Liver (tissue), 3 donors: ENCODE results near the gene CACNA2D1.

Experiments used
- EGR1 ChIP-seq, 2 donors: IDR thresholded peaks; 2 replicates each; pipeline ENCODE4 v1.6.1; 2016 to 2018; ENCODE audit warnings: antibody characterized with exemption in 2 of 2, low read depth in 2 of 2
- FOXA1 ChIP-seq: IDR thresholded peaks from 2 replicates; pipeline ENCODE4 v1.6.1; 2016; ENCODE audit warnings: antibody characterized with exemption
- FOXA2 ChIP-seq: IDR thresholded peaks from 2 replicates; pipeline ENCODE4 v1.6.1; 2016; ENCODE audit warnings: antibody characterized with exemption
- GABPA ChIP-seq, 2 donors: IDR thresholded peaks in 1 of 2; conservative IDR thresholded peaks in 1 of 2; 2 replicates each; pipeline ENCODE4 v1.6.1; 2016; ENCODE audit warnings: antibody characterized with exemption in 2 of 2, mild to moderate bottlenecking in 1 of 2, moderate library complexity in 1 of 2
- JUND ChIP-seq, 2 donors: IDR thresholded peaks; 2 replicates each; pipeline ENCODE4 v1.6.1; 2016; ENCODE audit warnings: antibody characterized with exemption in 2 of 2
- RAD21 ChIP-seq, 2 donors: IDR thresholded peaks; 2 replicates each; pipeline ENCODE4 v1.6.1; 2016; ENCODE audit warnings: antibody characterized with exemption in 2 of 2, mild to moderate bottlenecking in 2 of 2
- SP1 ChIP-seq: IDR thresholded peaks from 2 replicates; pipeline ENCODE4 v1.6.1; 2018; ENCODE audit warnings: antibody characterized with exemption, mild to moderate bottlenecking
- TAF1 ChIP-seq: conservative IDR thresholded peaks from 2 replicates; pipeline ENCODE4 v1.6.1; 2016; ENCODE audit warnings: antibody characterized with exemption, mild to moderate bottlenecking
- YY1 ChIP-seq: IDR thresholded peaks from 2 replicates; pipeline ENCODE4 v1.6.1; 2016; ENCODE audit warnings: antibody characterized with exemption, mild to moderate bottlenecking
- TF ChIP-seq, protein P1 (sequence below): fragments of 150-350 bp; IDR thresholded peaks from 2 replicates; pipeline ENCODE4 v1.5.1; 2017; ENCODE audit warnings: improper control_type of control experiment, low read depth, low read length; ENCODE audit not compliant: missing input control
- TF ChIP-seq, protein P2 (sequence below): IDR thresholded peaks from 2 replicates; pipeline ENCODE4 v1.6.1; 2016; ENCODE audit warnings: antibody characterized with exemption
- TF ChIP-seq, protein P3 (sequence below): IDR thresholded peaks from 2 replicates; pipeline ENCODE4 v1.6.1; 2016; ENCODE audit warnings: antibody characterized with exemption
- TF ChIP-seq, protein P4 (sequence below): IDR thresholded peaks from 2 replicates; pipeline ENCODE4 v1.6.1; 2016; ENCODE audit warnings: antibody characterized with exemption
- donor health status: healthy.
- donor health status: healthy.

DNA sequence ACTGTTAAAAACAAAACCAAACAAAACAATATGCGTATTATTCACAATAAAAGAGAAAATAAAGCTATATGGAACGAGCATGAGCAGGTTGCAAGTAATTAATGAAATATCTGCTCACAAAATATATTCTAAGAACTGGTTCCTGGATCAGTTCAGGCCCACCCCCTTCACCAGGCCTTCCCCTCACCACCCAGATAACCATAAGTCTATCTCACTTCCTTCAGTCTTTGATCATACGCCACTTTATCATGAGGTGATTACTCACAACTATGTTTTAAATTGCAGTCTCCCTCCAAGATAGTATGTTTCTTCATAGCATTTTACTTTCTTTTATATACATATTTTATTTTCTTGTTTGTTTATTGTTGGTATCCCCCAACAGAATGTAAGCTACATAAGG lies 410.7 kb downstream of the CACNA2D1 start:
- TF ChIP-seq JUND (IDR thresholded peaks at IDR 0.05) (no peak), TAF1 (no peak), FOXA1 (no peak), SP1 (no peak), YY1 (no peak), FOXA2 (no peak), GABPA (IDR thresholded peaks at IDR 0.05 in 1 of 2, conservative IDR thresholded peaks at IDR 0.05 in 1 of 2) (no peak), RAD21 (IDR thresholded peaks at IDR 0.05) (no peak), EGR1 (IDR thresholded peaks at IDR 0.05; ENCODE audit: low read depth in 2 of 2) (no peak)
- TF ChIP-seq, protein P1, sequence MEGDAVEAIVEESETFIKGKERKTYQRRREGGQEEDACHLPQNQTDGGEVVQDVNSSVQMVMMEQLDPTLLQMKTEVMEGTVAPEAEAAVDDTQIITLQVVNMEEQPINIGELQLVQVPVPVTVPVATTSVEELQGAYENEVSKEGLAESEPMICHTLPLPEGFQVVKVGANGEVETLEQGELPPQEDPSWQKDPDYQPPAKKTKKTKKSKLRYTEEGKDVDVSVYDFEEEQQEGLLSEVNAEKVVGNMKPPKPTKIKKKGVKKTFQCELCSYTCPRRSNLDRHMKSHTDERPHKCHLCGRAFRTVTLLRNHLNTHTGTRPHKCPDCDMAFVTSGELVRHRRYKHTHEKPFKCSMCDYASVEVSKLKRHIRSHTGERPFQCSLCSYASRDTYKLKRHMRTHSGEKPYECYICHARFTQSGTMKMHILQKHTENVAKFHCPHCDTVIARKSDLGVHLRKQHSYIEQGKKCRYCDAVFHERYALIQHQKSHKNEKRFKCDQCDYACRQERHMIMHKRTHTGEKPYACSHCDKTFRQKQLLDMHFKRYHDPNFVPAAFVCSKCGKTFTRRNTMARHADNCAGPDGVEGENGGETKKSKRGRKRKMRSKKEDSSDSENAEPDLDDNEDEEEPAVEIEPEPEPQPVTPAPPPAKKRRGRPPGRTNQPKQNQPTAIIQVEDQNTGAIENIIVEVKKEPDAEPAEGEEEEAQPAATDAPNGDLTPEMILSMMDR, result no peak
- TF ChIP-seq, protein P2, sequence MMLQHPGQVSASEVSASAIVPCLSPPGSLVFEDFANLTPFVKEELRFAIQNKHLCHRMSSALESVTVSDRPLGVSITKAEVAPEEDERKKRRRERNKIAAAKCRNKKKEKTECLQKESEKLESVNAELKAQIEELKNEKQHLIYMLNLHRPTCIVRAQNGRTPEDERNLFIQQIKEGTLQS, result no peak
- TF ChIP-seq, protein P3, sequence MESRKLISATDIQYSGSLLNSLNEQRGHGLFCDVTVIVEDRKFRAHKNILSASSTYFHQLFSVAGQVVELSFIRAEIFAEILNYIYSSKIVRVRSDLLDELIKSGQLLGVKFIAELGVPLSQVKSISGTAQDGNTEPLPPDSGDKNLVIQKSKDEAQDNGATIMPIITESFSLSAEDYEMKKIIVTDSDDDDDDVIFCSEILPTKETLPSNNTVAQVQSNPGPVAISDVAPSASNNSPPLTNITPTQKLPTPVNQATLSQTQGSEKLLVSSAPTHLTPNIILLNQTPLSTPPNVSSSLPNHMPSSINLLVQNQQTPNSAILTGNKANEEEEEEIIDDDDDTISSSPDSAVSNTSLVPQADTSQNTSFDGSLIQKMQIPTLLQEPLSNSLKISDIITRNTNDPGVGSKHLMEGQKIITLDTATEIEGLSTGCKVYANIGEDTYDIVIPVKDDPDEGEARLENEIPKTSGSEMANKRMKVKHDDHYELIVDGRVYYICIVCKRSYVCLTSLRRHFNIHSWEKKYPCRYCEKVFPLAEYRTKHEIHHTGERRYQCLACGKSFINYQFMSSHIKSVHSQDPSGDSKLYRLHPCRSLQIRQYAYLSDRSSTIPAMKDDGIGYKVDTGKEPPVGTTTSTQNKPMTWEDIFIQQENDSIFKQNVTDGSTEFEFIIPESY, result no peak
- TF ChIP-seq, protein P4, sequence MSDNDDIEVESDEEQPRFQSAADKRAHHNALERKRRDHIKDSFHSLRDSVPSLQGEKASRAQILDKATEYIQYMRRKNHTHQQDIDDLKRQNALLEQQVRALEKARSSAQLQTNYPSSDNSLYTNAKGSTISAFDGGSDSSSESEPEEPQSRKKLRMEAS, result no peak
